Measurements from ENCODE around the gene ASPDH. TPM values are rescaled to one million over a fixed set of nuclear protein-coding genes. Genes with fewer than 3 reads are reported as not detected.

The ASPDH gene
- total and polyA plus RNA-seq, 2 of the 4 experiments (the other 2 are of a cell fraction) = not detected

- intact Hi-C loops (cut with micrococcal nuclease) = no loop called here
- Histone ChIP-seq H2AK5ac (ENCODE audit: low read depth, low read length) (no peak overlapping the region), H4K20me1 (ENCODE audit: insufficient read depth, low read length) (no peaks in the 10 kb centered on the region), H3K27me3 (ENCODE audit: control insufficient read depth, insufficient read depth, low read length) (peaks cover 2% of the 10 kb centered on the region; the same call in 1 of the 2 replicates), H3K27ac (ENCODE audit: insufficient read depth, low read length) (no peak overlapping the region), H3K4ac (ENCODE audit: low read depth, low read length) (no peak overlapping the region), H4K8ac (ENCODE audit: low read depth in 2 of 2, low read length in 2 of 2) (no peak overlapping the region), H3K9me3 (ENCODE audit: control insufficient read depth, insufficient read depth, low read length) (no peaks in the 10 kb centered on the region), H2AK9ac (replicated peaks; ENCODE audit: low read depth, low read length, poor library complexity) (no peak overlapping the region), H3K9me1 (ENCODE audit: insufficient read depth, low read length) (no peaks in the 10 kb centered on the region), H3K4me1 (ENCODE audit: control insufficient read depth, insufficient read depth, low read length) (no peaks in the 10 kb centered on the region), H2BK5ac (ENCODE audit: low read depth, low read length, poor library complexity, severe bottlenecking) (no peak overlapping the region), H2BK20ac (ENCODE audit: low read depth, low read length) (no peak overlapping the region), H3K4me3 (ENCODE audit: insufficient read depth, low read depth, low read length) (no peak overlapping the region), H3K18ac (ENCODE audit: low read depth, low read length) (no peak overlapping the region), H4K91ac (ENCODE audit: insufficient read depth, low read depth, low read length) (no peak overlapping the region), H2BK15ac (ENCODE audit: low read depth, low read length) (no peak overlapping the region), H3K4me2 (ENCODE audit: low read depth, low read length) (no peak overlapping the region), H2BK120ac (ENCODE audit: low read depth, low read length) (no peak overlapping the region), H3K36me3 (ENCODE audit: control insufficient read depth, insufficient read depth, low read length) (no peaks in the 10 kb centered on the region), H4K5ac (ENCODE audit: low read depth, low read length) (no peak overlapping the region), H3K23ac (ENCODE audit: low read depth, low read length) (no peak overlapping the region), H3K9ac (ENCODE audit: low read depth, low read length) (no peak overlapping the region), H3K14ac (replicated peaks; ENCODE audit: low read depth, low read length) (no peak overlapping the region), H3K79me1 (ENCODE audit: low read depth in 1 of 2, low read length in 2 of 2) (no peaks in the 10 kb centered on the region), H3K56ac (ENCODE audit: extremely low read depth, insufficient read depth, low read length) (no peak overlapping the region), H2AFZ (replicated peaks; ENCODE audit: low read length, poor library complexity) (no peak overlapping the region)
- TF ChIP-seq FOS (IDR thresholded peaks at IDR 0.05; ENCODE audit: low read depth, low read length) (no peak), USF2 (IDR thresholded peaks at IDR 0.05; ENCODE audit: low read depth, low read length) (no peak), RFX5 (IDR thresholded peaks at IDR 0.05; ENCODE audit: low read depth, low read length) (no peak), RCOR1 (IDR thresholded peaks at IDR 0.05; ENCODE audit: insufficient replicate concordance, low read length) (no peak), MAZ (IDR thresholded peaks at IDR 0.05; ENCODE audit: borderline replicate concordance, low read depth, low read length) (no peak), BHLHE40 (IDR thresholded peaks at IDR 0.05; ENCODE audit: low read depth, low read length) (no peak), POLR2A (IDR thresholded peaks at IDR 0.05; ENCODE audit: low read depth, low read length) (no peak), ELK1 (IDR thresholded peaks at IDR 0.05; ENCODE audit: borderline replicate concordance, low read depth, low read length) (no peak), RAD21 (IDR thresholded peaks at IDR 0.05; ENCODE audit: low read length) (no peak), NFE2L2 (IDR thresholded peaks at IDR 0.05; ENCODE audit: low read depth, low read length) (no peak), CEBPB (IDR thresholded peaks at IDR 0.05; ENCODE audit: low read depth, low read length) (no peak), CTCF (conservative IDR thresholded peaks at IDR 0.05; ENCODE audit: low read depth, low read length) (no peak)
- ATAC-seq (ENCODE audit: low read depth) = no peak
- WGBS, 2 experiments (ENCODE audit: extremely low coverage in 2 of 2, insufficient read length in 1 of 2) = 75% methylated on average over 3 of the region's 6 CpGs; no CpG with 5 or more reads in 1 of the 2 experiments
- BruUV-seq (replicated peaks) = no TSS peak
- CTCF ChIA-PET = no interaction called here
- dilution Hi-C loops (cut with HindIII; ENCODE audit: low sequenced_read_pairs, unreplicated experiment) = no loop called here
- in situ Hi-C loops (cut with MboI; ENCODE audit: low sequenced_read_pairs) = no loop called here
- POLR2A ChIA-PET (ENCODE audit: unreplicated experiment) = no interaction called here
- no peak for DNase-seq
These were observed 44.9 kb downstream of the ASPDH start for GRCh38 chr19:50468818-50469217.
